K562 (cell line): Measurements from ENCODE around the gene MAGEB1. TPM values are rescaled to one million over a fixed set of nuclear protein-coding genes. Genes with fewer than 3 reads are reported as not detected.

Experiments
- ATAC-seq: fragments of 200-7000 bp; cut with Tn5 transposase; 3 replicates; pipeline ENCODE4 v1.9.1; 2020; ENCODE audit warnings: moderate library complexity
- BruUV-seq: library from RNA; stranded (reverse); fragments of 400-500 nt; replicated peaks from 2 replicates; lab custom pipeline; 2021; lab: Mats Ljungman, UMichigan
- CTCF ChIA-PET: fragments of 300-600 bp; formaldehyde crosslinking; extraction: SDS; loops from one replicate; lab custom pipeline; 2021; ENCODE audit warnings: low intra/inter-chr PET ratio; lab: Yijun Ruan, JAX
- POLR2A ChIA-PET: fragments of 300-600, 350-650 bp; sonication (Branson Sonifier 250); formaldehyde crosslinking; extraction: SDS; loops from one replicate; lab custom pipeline; 2021; ENCODE audit warnings: antibody characterized with exemption, inconsistent platforms; lab: Yijun Ruan, JAX
- DNase-seq, 4 experiments: peaks; one replicate each; pipeline versions ENCODE4 v3.0.0 to v3.0.0-alpha.2; 2011 to 2018; ENCODE audit warnings: low spot score in 3 of 4, mixed read lengths in 3 of 4; ENCODE audit errors: extremely low read depth in 1 of 4
- FAIRE-seq: peaks from 2 replicates; lab custom pipeline; 2011; peaks lifted over from hg19 to GRCh38; lab: Jason Lieb, UNC
- H2AFZ ChIP-seq: 2 replicates; pipeline ENCODE4 v1.6.0; 2011; ENCODE audit warnings: low read depth, low read length, control low read depth, inconsistent platforms
- H3K27ac ChIP-seq: fragments of 200-600 bp; 3 replicates; pipeline ENCODE4 v1.8.0; 2011; ENCODE audit warnings: low read depth, mild to moderate bottlenecking, control low read depth, inconsistent platforms, low read length, moderate library complexity, mixed read lengths; ENCODE audit errors: extremely low read depth
- H3K27me3 ChIP-seq, 2 experiments: fragments of 300-600 bp in 1 of 2; 2 replicates in 1 of 2; 3 replicates in 1 of 2; pipeline versions ENCODE4 v1.6.0 to v1.8.0; 2011; ENCODE audit warnings: inconsistent platforms in 2 of 2, low read length in 2 of 2, mild to moderate bottlenecking in 1 of 2, mixed read lengths in 1 of 2, moderate library complexity in 1 of 2; ENCODE audit not compliant: control insufficient read depth in 2 of 2, insufficient read depth in 2 of 2
- H3K36me3 ChIP-seq: fragments of 300-600 bp; 3 replicates; pipeline ENCODE4 v1.8.0; 2011; ENCODE audit warnings: mild to moderate bottlenecking, low read length, inconsistent platforms; ENCODE audit not compliant: control insufficient read depth, insufficient read depth
- H3K4me1 ChIP-seq, 2 experiments: fragments of 200-600 bp in 1 of 2; replicated peaks in 1 of 2; 2 replicates in 1 of 2; 3 replicates in 1 of 2; pipeline versions ENCODE4 v1.5.1 to v1.8.0; 2011; ENCODE audit warnings: inconsistent platforms in 2 of 2, low read length in 2 of 2, mild to moderate bottlenecking in 1 of 2, mixed read lengths in 1 of 2, moderate library complexity in 1 of 2; ENCODE audit not compliant: control insufficient read depth in 2 of 2, insufficient read depth in 2 of 2
- H3K4me2 ChIP-seq: 2 replicates; pipeline ENCODE4 v1.6.1; 2011; ENCODE audit warnings: low read length, control low read depth, inconsistent platforms, mixed read lengths; ENCODE audit not compliant: insufficient read depth
- H3K4me3 ChIP-seq: fragments of 200-600 bp; sonication (generic), shearing (Covaris generic); 2 replicates; pipeline ENCODE4 v1.5.1; 2016; ENCODE audit warnings: control low read depth, inconsistent platforms
- H3K79me2 ChIP-seq: fragments of 200-600 bp; 3 replicates; pipeline ENCODE4 v1.8.0; 2011; ENCODE audit warnings: low read length, inconsistent platforms; ENCODE audit not compliant: control insufficient read depth, insufficient read depth
- H3K9ac ChIP-seq, 2 experiments: 2 replicates each; pipeline versions ENCODE4 v1.6.0 to v1.6.1; 2011; ENCODE audit warnings: low read depth in 2 of 2, low read length in 2 of 2, control low read depth in 1 of 2, inconsistent platforms in 1 of 2, mild to moderate bottlenecking in 1 of 2, mixed read lengths in 1 of 2; ENCODE audit not compliant: insufficient read depth in 1 of 2
- H3K9me1 ChIP-seq: one replicate; pipeline ENCODE4 v1.6.0; 2011; ENCODE audit warnings: inconsistent platforms, mild to moderate bottlenecking, low read length, moderate library complexity; ENCODE audit not compliant: control insufficient read depth, insufficient read depth
- H3K9me3 ChIP-seq: replicated peaks from 2 replicates; pipeline ENCODE4 v1.5.1; 2011; ENCODE audit warnings: low read depth, low read length, inconsistent platforms; ENCODE audit not compliant: control insufficient read depth, insufficient read depth
- H4K20me1 ChIP-seq: replicated peaks from 2 replicates; pipeline ENCODE4 v1.6.1; 2011; ENCODE audit warnings: low read length, inconsistent platforms, mixed read lengths; ENCODE audit not compliant: control insufficient read depth, insufficient read depth
- MAFG ChIP-seq: fragments of 450-650 bp; conservative IDR thresholded peaks from 2 replicates; pipeline ENCODE4 v1.6.1; 2016; ENCODE audit warnings: missing genetic modification characterization, missing compliant biosample characterization
- MED1 ChIP-seq: sonication (generic); formaldehyde crosslinking; IDR thresholded peaks from 2 replicates; pipeline ENCODE4 v1.8.1; 2023; ENCODE audit warnings: missing genetic modification reagents, borderline replicate concordance
- POLR2AphosphoS5 ChIP-seq: IDR thresholded peaks from 2 replicates; pipeline ENCODE4 v1.6.1; 2011; ENCODE audit warnings: mild to moderate bottlenecking, low read depth, low read length, moderate library complexity; ENCODE audit not compliant: control insufficient read depth, insufficient read depth
- RAD21 ChIP-seq, 2 experiments: fragments of 250-450 bp in 1 of 2; fragments of 450-650 bp in 1 of 2; sonication (Bioruptor Pico) in 1 of 2; formaldehyde crosslinking in 1 of 2; IDR thresholded peaks in 1 of 2; conservative IDR thresholded peaks in 1 of 2; 2 replicates each; pipeline versions ENCODE4 v1.4.0 to v1.8.0; 2020 to 2022; ENCODE audit warnings: mild to moderate bottlenecking in 2 of 2, moderate library complexity in 1 of 2
- SAFB2 ChIP-seq: fragments of 200-400 bp; formaldehyde crosslinking; IDR thresholded peaks from 2 replicates; pipeline ENCODE4 v1.6.1; 2018; ENCODE audit warnings: borderline replicate concordance, low read length, low read depth, moderate library complexity; ENCODE audit not compliant: severe bottlenecking
- SMARCE1 ChIP-seq: fragments of 450-650 bp; IDR thresholded peaks from 2 replicates; pipeline ENCODE4 v1.7.1; 2016; ENCODE audit warnings: mild to moderate bottlenecking
- SMC3 ChIP-seq: conservative IDR thresholded peaks from 2 replicates; pipeline ENCODE4 v1.6.1; 2011; ENCODE audit warnings: low read depth, low read length, improper control_type of control experiment; ENCODE audit not compliant: insufficient read depth
- ZNF239 ChIP-seq: fragments of 250-450 bp; sonication (Bioruptor Pico); IDR thresholded peaks from 2 replicates; pipeline ENCODE4 v1.4.0; 2020; ENCODE audit warnings: mild to moderate bottlenecking
- ZNF79 ChIP-seq: fragments of 250-450 bp; sonication (Bioruptor Pico); IDR thresholded peaks from 2 replicates; pipeline ENCODE4 v1.4.0; 2020; ENCODE audit warnings: low read depth, mild to moderate bottlenecking, moderate library complexity
- WGBS: fragments of 100-300 bp; shearing (Covaris generic); methylation state at CpG from one replicate; pipeline ENCODE4 v1.1.6; 2016; ENCODE audit warnings: low coverage, mixed read lengths; ENCODE audit not compliant: insufficient coverage; ENCODE audit errors: missing lambda C conversion rate; 5-methylcytosine and 5-hydroxymethylcytosine counted together
- in situ Hi-C: fragments of 300-500 bp; cut with MboI; formaldehyde crosslinking; loops from 4 replicates; pipeline ENCODE4 v1.15.0; 2018; ENCODE audit warnings: inconsistent platforms, mixed read lengths
- intact Hi-C: fragments of 100-400 bp; cut with micrococcal nuclease; formaldehyde crosslinking; loops from 2 replicates; pipeline ENCODE4 v1.14.2; 2022
- polyA plus RNA-seq, 8 experiments: library from polyadenylated mRNA; depleted of rRNA in 4 of 8; stranded (reverse) in 5 of 8; unstranded in 3 of 8; fragments of >200 nt; fragmentation: Nextera tagmentation in 2 of 8; fragmentation: Illumina TruSeq in 1 of 8; extraction: Ambion mirVana in 2 of 8; extraction: Trizol in 1 of 8; gene quantifications; 2 replicates each; pipeline versions ENCODE4 v1.2.1 to v1.2.3, GENCODE V29; 2011 to 2014; ENCODE audit warnings: inconsistent platforms in 1 of 8, missing spikeins in 1 of 8
- total RNA-seq, 7 experiments: library from RNA; depleted of rRNA in 6 of 7; stranded (reverse); fragments of >200 nt in 6 of 7; fragmentation: Illumina TruSeq in 2 of 7; extraction: Trizol in 2 of 7; gene quantifications; 2 replicates each; pipeline versions ENCODE4 v1.2.1 to v1.2.3, GENCODE V29; 2011 to 2021; ENCODE audit warnings: low replicate concordance in 1 of 7
- TF ChIP-seq, protein P1 (sequence below): fragments of 450-650 bp; formaldehyde crosslinking; IDR thresholded peaks from 2 replicates; pipeline ENCODE4 v1.4.0; 2020; ENCODE audit warnings: mild to moderate bottlenecking, moderate library complexity
- TF ChIP-seq, protein P2 (sequence below), 3 experiments: IDR thresholded peaks in 2 of 3; conservative IDR thresholded peaks in 1 of 3; 2 replicates each; pipeline ENCODE4 v1.5.1; 2011 to 2012; ENCODE audit warnings: low read length in 3 of 3, mild to moderate bottlenecking in 3 of 3, control low read depth in 2 of 3, improper control_type of control experiment in 1 of 3, inconsistent platforms in 1 of 3, low read depth in 1 of 3, mixed read lengths in 1 of 3, moderate library complexity in 1 of 3; ENCODE audit not compliant: insufficient read depth in 2 of 3

The MAGEB1 gene
- total and polyA plus RNA-seq, 9 of the 15 experiments (the other 6 are each of a cell fraction or from before 2014, with no cell fraction given), result 32.6 to 100 (median 43.4) TPM

DNA sequence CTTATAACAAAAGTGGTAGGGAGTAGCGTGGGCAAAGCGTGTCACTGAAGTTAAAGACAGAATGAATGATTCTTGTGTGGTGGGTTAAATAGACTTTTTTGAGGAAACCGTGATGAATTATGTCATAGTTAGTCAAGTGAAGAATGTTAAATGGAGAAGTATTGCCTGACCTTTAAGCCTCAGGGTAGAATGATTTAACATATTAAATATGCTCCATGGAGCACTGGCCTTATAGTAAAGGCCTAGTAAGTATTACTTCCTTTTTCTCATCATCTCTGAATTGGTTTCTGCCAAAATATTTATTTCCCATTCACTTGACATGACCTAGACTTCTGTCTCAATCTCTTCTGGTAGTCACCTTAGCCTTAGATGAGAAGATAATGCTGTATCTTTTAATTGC, 23.7 kb downstream of the MAGEB1 start (continued):
- TF ChIP-seq MED1 (no peak), ZNF239 (no peak), POLR2AphosphoS5 (no peak), ZNF79 (no peak), MAFG (tag) (no peak)

DNA sequence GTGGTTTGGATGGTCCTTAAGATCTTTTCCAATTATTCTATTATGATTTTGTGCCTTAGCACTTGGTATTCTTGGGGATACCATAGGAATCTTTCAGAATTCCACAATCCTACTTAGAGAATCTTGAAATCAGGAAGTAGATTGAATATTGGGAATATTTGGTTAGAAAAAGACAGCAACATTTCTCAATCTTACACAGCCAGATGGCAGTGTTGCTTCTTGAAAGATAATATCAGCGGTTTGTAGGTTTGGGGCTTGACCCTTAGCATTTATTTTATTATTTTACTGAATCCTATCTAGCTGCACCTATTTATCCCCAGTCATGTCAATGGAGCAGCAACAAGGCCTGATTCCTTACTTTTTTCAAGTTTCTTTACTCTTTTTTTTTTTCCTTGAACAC, 28.6 kb downstream of the MAGEB1 start:
- H2AFZ ChIP-seq, result no peak overlapping the region
- no peaks in the 10 kb centered on the region for H3K9me1 ChIP-seq
- no peaks in the 10 kb centered on the region for H3K9me3 ChIP-seq
- WGBS, result 0% methylated on average over 1 of the region's 1 CpG
- ChIA-PET CTCF (interaction anchor here (0.7 to 2.6 kb wide), 4 partner anchors 136 to 229 kb away, joined by 3 to 23 read pairs (median 8); no protein-coding TSS in a partner anchor), POLR2A (no interaction called here)
- H4K20me1 ChIP-seq, result no peaks in the 10 kb centered on the region
- H3K4me3 ChIP-seq, result no peak overlapping the region
- H3K9ac ChIP-seq, result no peak overlapping the region
- DNase-seq (peak in 2 of 4 experiments; percentile 10 to 20), FAIRE-seq (peak; percentile 37), ATAC-seq (peak; percentile 53; the same call in 2 of the 3 replicates)
- H3K36me3 ChIP-seq, result no peaks in the 10 kb centered on the region
- no peak overlapping the region for H3K4me2 ChIP-seq
- H3K79me2 ChIP-seq, result no peaks in the 10 kb centered on the region
- in situ Hi-C loops, result loop anchor here (10.0 kb wide), 1 partner anchor 229 kb away; no protein-coding TSS in a partner anchor
- intact Hi-C loops, result loop anchor here (1.0 to 10.0 kb wide), 3 partner anchors 131 to 229 kb away; no protein-coding TSS in a partner anchor
- no peaks in the 10 kb centered on the region for H3K4me1 ChIP-seq
- no peaks in the 10 kb centered on the region for H3K27me3 ChIP-seq
- no peak overlapping the region for H3K27ac ChIP-seq
- BruUV-seq, result no TSS peak
- TF ChIP-seq SMARCE1 (no peak), SAFB2 (no peak), SMC3 (0 out of 2 replicates have a peak, but pooled peaks have one; percentile 17), RAD21 (CRISPR knock-in tag; conservative IDR thresholded peaks at IDR 0.05 in 1 of 2, IDR thresholded peaks at IDR 0.05 in 1 of 2) (peak; percentile 65 to 79)
- TF ChIP-seq, protein P1, sequence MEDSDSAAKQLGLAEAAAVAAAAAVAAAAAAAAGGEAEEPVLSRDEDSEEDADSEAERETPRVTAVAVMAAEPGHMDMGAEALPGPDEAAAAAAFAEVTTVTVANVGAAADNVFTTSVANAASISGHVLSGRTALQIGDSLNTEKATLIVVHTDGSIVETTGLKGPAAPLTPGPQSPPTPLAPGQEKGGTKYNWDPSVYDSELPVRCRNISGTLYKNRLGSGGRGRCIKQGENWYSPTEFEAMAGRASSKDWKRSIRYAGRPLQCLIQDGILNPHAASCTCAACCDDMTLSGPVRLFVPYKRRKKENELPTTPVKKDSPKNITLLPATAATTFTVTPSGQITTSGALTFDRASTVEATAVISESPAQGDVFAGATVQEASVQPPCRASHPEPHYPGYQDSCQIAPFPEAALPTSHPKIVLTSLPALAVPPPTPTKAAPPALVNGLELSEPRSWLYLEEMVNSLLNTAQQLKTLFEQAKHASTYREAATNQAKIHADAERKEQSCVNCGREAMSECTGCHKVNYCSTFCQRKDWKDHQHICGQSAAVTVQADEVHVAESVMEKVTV (CRISPR knock-in tag), result peak; percentile 55; the same call in 1 of the 2 replicates
- TF ChIP-seq, protein P2, sequence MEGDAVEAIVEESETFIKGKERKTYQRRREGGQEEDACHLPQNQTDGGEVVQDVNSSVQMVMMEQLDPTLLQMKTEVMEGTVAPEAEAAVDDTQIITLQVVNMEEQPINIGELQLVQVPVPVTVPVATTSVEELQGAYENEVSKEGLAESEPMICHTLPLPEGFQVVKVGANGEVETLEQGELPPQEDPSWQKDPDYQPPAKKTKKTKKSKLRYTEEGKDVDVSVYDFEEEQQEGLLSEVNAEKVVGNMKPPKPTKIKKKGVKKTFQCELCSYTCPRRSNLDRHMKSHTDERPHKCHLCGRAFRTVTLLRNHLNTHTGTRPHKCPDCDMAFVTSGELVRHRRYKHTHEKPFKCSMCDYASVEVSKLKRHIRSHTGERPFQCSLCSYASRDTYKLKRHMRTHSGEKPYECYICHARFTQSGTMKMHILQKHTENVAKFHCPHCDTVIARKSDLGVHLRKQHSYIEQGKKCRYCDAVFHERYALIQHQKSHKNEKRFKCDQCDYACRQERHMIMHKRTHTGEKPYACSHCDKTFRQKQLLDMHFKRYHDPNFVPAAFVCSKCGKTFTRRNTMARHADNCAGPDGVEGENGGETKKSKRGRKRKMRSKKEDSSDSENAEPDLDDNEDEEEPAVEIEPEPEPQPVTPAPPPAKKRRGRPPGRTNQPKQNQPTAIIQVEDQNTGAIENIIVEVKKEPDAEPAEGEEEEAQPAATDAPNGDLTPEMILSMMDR (IDR thresholded peaks at IDR 0.05 in 2 of 3, conservative IDR thresholded peaks at IDR 0.05 in 1 of 3; ENCODE audit: insufficient read depth in 2 of 3, low read depth in 1 of 3, low read length in 3 of 3), result peak in 2 of 3 experiments; percentile 20 to 67; a peak in 3 of 6 replicates
